Naive thymus-derived CD8-positive, alpha-beta T cell (primary cell): Measurements from ENCODE around the gene ABCD2. TPM values are rescaled to one million over a fixed set of nuclear protein-coding genes. Genes with fewer than 3 reads are reported as not detected.
"Not testable (repeated sequence)": the region's sequence is repeated elsewhere in the genome, so short reads cannot be mapped to it uniquely, and the experiment has no call there.

Source experiments
- ATAC-seq, 2 donors: fragments of 150-1000 bp; cut with Tn5 transposase in 1 of 2; sonication (Bioruptor Pico), chemical (Tn5 transposase) in 1 of 2; 1 replicate in 1 of 2; 2 replicates in 1 of 2; pipeline ENCODE4 v1.10.0; 2021; ENCODE audit warnings: mild to moderate bottlenecking in 2 of 2, moderate library complexity in 2 of 2
- POLR2A ChIA-PET: fragments of 350-600 bp; sonication (Branson Sonifier 250); formaldehyde crosslinking; loops from one replicate; lab custom pipeline; 2021; ENCODE audit warnings: antibody characterized with exemption; lab: Charles Lee
- DNase-seq, 10 donors: peaks; one replicate each; pipeline versions ENCODE4 v3.0.0 to v3.0.0-alpha.2; 2020 to 2022
- H3K27ac Mint-ChIP-seq, 10 donors: one replicate each; pipeline ENCODE4 v1.8.0; 2020 to 2022; ENCODE audit warnings: mild to moderate bottlenecking in 10 of 10, mixed read lengths in 10 of 10, moderate library complexity in 4 of 10, inconsistent platforms in 1 of 10
- H3K27me3 Mint-ChIP-seq, 5 donors: one replicate each; pipeline ENCODE4 v1.8.0; 2021 to 2022; ENCODE audit warnings: mixed read lengths in 5 of 5
- H3K36me3 Mint-ChIP-seq, 3 donors: one replicate each; pipeline ENCODE4 v1.8.0; 2020 to 2022; ENCODE audit warnings: mixed read lengths in 3 of 3, mild to moderate bottlenecking in 2 of 3, inconsistent platforms in 1 of 3
- H3K4me1 Mint-ChIP-seq, 4 donors: one replicate each; pipeline ENCODE4 v1.8.0; 2021 to 2022; ENCODE audit warnings: mixed read lengths in 4 of 4
- H3K4me3 Mint-ChIP-seq, 10 donors: one replicate each; pipeline ENCODE4 v1.8.0; 2020 to 2022; ENCODE audit warnings: mild to moderate bottlenecking in 10 of 10, mixed read lengths in 10 of 10, moderate library complexity in 6 of 10, inconsistent platforms in 1 of 10
- H3K9me3 Mint-ChIP-seq, 9 donors: one replicate each; pipeline ENCODE4 v1.8.0; 2020 to 2022; ENCODE audit warnings: mixed read lengths in 9 of 9, mild to moderate bottlenecking in 3 of 9, inconsistent platforms in 1 of 9, moderate library complexity in 1 of 9
- polyA plus RNA-seq, 3 donors: library from polyadenylated mRNA; unstranded; fragments of 300-500 nt; fragmentation: Illumina TruSeq; gene quantifications; one replicate each; pipeline ENCODE4 v1.2.3, GENCODE V29; 2021
- total RNA-seq, 8 experiments: library from RNA in 2 of 8; stranded (reverse) in 2 of 8; gene quantifications; one replicate each; pipeline ENCODE4 v1.2.3 and lab custom pipeline; 2021 to 2026

ABCD2 gene
- total and polyA plus RNA-seq, 5 experiments from 2014 or later = 12.1 to 23.3 (median 14.0) TPM

- DNase-seq = no peak
- POLR2A ChIA-PET = interaction anchor here (0.9 to 1.1 kb wide), 2 partner anchors 16 to 73 kb away, joined by 3 read pairs; no protein-coding TSS in a partner anchor
- H3K4me1 Mint-ChIP-seq = peaks cover 23 to 70% (median 55%) of the 10 kb centered on the region in 4 donors
- peaks cover 10 to 59% (median 40%) of the 10 kb centered on the region in 3 donors for H3K36me3 Mint-ChIP-seq
- H3K4me3 Mint-ChIP-seq = peak overlapping the region in 6 of 10 donors; percentile 3 to 34 (median 10)
- H3K27ac Mint-ChIP-seq = peak overlapping the region in 8 of 10 donors; percentile 5 to 82 (median 58)
- no peak for ATAC-seq
- no peaks in the 10 kb centered on the region for H3K27me3 Mint-ChIP-seq
- no peaks in the 10 kb centered on the region for H3K9me3 Mint-ChIP-seq
Observed at GRCh38 chr12:39611818-39612217, 7.8 kb downstream of the ABCD2 start.

DNA sequence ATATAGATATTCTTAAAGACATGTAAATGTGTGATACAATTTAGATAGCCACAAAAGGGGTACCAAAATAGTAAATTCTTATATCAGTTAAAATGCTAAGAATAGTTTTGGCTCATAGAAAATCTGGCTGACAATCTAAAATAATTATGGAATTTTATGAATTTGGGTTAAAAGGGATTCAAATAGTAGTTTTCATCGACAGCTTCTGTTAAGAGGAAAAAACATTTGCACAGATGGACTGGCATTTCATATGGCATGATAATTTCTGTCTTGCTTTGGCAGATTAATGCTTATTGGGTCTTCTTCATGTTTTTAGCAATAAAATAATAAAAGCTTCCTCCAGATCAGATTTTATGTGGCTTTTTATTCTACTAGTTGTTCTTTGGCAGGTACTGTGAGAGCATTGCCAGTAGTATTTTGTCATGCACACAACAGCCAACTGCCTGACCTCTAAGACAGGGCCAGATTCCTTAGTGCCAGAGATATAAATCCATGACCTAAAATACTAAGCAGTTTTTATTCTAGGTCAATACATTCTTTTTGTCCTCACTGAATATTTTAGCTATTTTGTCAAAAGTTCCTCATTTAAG lies 9.1 kb downstream of the ABCD2 start:
- Mint-ChIP-seq H3K27me3 (no peaks in the 10 kb centered on the region), H3K9me3 (no peaks in the 10 kb centered on the region), H3K4me3 (peak overlapping the region in 2 of 10 donors; percentile 23 to 50), H3K27ac (peak overlapping the region in 7 of 10 donors; percentile 34 to 82 (median 61)), H3K36me3 (peaks cover 18 to 71% (median 50%) of the 10 kb centered on the region in 3 donors), H3K4me1 (peaks cover 27 to 76% (median 62%) of the 10 kb centered on the region in 4 donors)
- DNase-seq (no peak), ATAC-seq (no peak)
- POLR2A ChIA-PET = interaction anchor here (1.1 kb wide), 1 partner anchor 9 kb away, joined by 4 read pairs; the partner anchor contains the start of gene ABCD2

DNA sequence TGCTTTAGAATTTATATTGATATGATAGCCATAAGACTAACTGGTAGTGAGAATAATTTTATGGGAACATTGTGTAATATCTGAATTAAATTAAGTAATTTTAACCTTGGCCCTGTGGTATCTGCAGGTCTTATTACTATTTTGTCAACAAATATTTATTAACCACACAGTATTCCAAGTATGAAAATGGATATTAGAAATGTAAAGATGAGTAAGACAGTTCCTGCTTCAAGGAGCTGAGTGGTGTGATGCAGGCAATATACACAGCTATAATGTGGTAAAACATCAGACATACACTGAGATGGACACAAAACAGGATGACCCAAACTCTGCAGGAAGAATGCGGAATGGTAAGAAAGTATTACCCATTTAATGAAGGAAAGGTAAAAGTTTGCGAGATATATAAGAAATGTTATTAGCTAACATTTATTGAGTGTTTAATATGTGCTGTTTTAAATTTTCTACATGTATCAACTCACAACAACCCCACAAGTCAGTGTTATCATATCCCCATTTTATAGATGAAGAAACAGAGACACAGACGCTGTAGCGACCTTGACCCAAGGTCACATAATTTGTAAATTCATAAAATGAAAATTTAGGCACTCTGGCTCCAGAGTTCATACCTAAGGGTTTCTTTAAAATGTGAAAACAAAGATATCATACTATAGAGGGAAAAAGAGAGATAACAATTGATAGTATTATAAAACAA lies 12.7 kb downstream of the ABCD2 start:
- H3K4me1 Mint-ChIP-seq = peaks cover 20 to 57% (median 45%) of the 10 kb centered on the region in 4 donors
- H3K4me3 Mint-ChIP-seq = peak overlapping the region in 1 of 10 donors; percentile 41
- POLR2A ChIA-PET = no interaction called here
- DNase-seq = no peak
- peak overlapping the region in 3 of 10 donors; percentile 20 to 74 (median 50) for H3K27ac Mint-ChIP-seq
- no peak for ATAC-seq
- H3K36me3 Mint-ChIP-seq = peaks cover 11 to 72% (median 45%) of the 10 kb centered on the region in 3 donors
- H3K27me3 Mint-ChIP-seq = no peaks in the 10 kb centered on the region
- no peaks in the 10 kb centered on the region for H3K9me3 Mint-ChIP-seq

- Mint-ChIP-seq H3K4me1 (peaks cover 17 to 48% (median 39%) of the 10 kb centered on the region in 4 donors), H3K27ac (peak overlapping the region in 8 of 10 donors; percentile 4 to 81 (median 62)), H3K27me3 (no peaks in the 10 kb centered on the region), H3K36me3 (peaks cover 11 to 73% (median 43%) of the 10 kb centered on the region in 3 donors), H3K4me3 (peak overlapping the region in 5 of 10 donors; percentile 1 to 43 (median 5)), H3K9me3 (no peaks in the 10 kb centered on the region)
- ATAC-seq (no peak), DNase-seq (no peak)
- POLR2A ChIA-PET = interaction anchor here (1.3 to 2.0 kb wide), 2 partner anchors 14 to 79 kb away, joined by 3 to 14 read pairs; partner anchors contain the start of gene ABCD2
Observed at GRCh38 chr12:39605996-39606395, 13.6 kb downstream of the ABCD2 start.

DNA sequence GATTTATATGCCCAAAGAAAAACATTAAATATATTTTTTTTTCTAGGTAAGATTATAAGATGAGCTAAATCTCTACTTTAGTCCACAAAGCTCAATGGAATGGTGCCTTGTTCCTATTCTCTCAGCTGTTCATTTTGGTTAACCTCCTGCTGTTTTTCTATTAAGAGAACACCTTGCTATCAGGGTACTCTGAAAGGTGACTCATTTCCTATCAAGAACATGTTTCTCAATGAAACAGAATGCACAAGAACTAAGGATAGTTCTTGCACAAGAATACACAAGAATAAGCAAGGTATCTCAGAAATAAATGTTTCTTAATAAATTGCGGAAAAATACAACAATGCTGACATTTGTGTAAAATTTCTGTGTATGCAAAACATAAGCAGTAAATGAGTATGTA lies 14.1 kb downstream of the ABCD2 start:
- H3K9me3 Mint-ChIP-seq = no peaks in the 10 kb centered on the region
- peak in 1 of 2 donors; percentile 28 for ATAC-seq
- peaks cover 13 to 43% (median 35%) of the 10 kb centered on the region in 4 donors for H3K4me1 Mint-ChIP-seq
- H3K36me3 Mint-ChIP-seq = peaks cover 11 to 72% (median 42%) of the 10 kb centered on the region in 3 donors
- H3K4me3 Mint-ChIP-seq = peak overlapping the region in 2 of 10 donors; percentile 3 to 13
- no peaks in the 10 kb centered on the region for H3K27me3 Mint-ChIP-seq
- H3K27ac Mint-ChIP-seq = peak overlapping the region in 5 of 10 donors; percentile 11 to 81 (median 66)
- no peak for DNase-seq
- POLR2A ChIA-PET = interaction anchor here (1.3 to 2.0 kb wide), 2 partner anchors 14 to 80 kb away, joined by 3 to 14 read pairs; partner anchors contain the start of gene ABCD2

GRCh38 chr12:39603065-39603464 lies 16.5 kb downstream of the ABCD2 start:
- Mint-ChIP-seq H3K36me3 (peaks cover 11 to 72% (median 36%) of the 10 kb centered on the region in 3 donors), H3K27ac (no peak overlapping the region), H3K4me1 (peaks cover 11 to 28% (median 22%) of the 10 kb centered on the region in 4 donors), H3K4me3 (no peak overlapping the region), H3K9me3 (no peaks in the 10 kb centered on the region), H3K27me3 (no peaks in the 10 kb centered on the region)
- ATAC-seq (no peak), DNase-seq (no peak)
- POLR2A ChIA-PET = no interaction called here

DNA sequence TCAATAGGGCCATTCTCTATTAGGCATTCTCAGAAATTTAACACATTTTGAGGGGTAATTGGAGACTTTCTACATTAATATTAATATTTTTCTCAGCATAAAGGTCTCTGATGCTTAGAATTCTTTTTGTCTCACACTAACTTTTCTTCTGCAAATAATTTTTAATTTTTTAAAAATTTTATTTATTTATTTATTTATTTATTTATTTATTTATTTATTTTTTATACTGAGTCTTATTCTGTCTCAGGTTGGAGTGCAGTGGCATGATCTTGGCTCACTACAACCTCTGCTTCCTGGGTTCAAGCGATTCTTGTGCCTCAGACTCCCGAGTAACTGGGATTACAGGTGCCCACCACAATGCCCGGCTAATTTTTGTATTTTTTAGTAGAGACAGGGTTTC lies 17.7 kb downstream of the ABCD2 start:
- DNase-seq, H3K27me3 Mint-ChIP-seq, POLR2A ChIA-PET, ATAC-seq, H3K9me3 Mint-ChIP-seq, H3K4me3 Mint-ChIP-seq: not testable (repeated sequence)
- peaks cover 11 to 26% (median 21%) of the 10 kb centered on the region in 4 donors for H3K4me1 Mint-ChIP-seq
- H3K36me3 Mint-ChIP-seq = peaks cover 12 to 76% (median 37%) of the 10 kb centered on the region in 3 donors
- H3K27ac Mint-ChIP-seq = peak overlapping the region in 3 of 10 donors; percentile 15 to 71 (median 55)

DNA sequence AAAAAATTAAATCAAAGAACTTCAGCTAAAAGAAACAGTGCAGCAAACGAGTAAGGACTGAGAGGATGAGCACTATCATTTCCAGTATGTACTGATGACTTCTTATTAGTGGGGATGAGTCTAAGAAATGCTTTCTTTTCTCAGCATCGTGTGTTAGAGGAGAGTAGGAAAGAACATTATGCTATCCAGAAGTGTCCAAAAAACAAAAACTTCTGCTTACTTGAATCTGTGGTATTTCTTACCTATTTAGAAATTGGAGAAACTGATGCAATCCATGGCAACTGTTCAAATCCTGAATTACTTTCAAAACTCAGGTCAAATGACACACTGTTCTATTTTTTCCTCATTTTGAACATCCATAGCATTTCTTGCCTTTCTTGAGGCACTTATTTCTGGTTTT lies 23.7 kb downstream of the ABCD2 start:
- Mint-ChIP-seq H3K36me3 (peaks cover 3 to 61% (median 27%) of the 10 kb centered on the region in 3 donors), H3K27ac (peak overlapping the region in 6 of 10 donors; percentile 13 to 52 (median 47)), H3K4me3 (no peak overlapping the region), H3K4me1 (peaks cover 4 to 23% (median 17%) of the 10 kb centered on the region in 4 donors), H3K9me3 (no peaks in the 10 kb centered on the region), H3K27me3 (no peaks in the 10 kb centered on the region)
- DNase-seq (no peak), ATAC-seq (no peak)
- POLR2A ChIA-PET = no interaction called here

DNA sequence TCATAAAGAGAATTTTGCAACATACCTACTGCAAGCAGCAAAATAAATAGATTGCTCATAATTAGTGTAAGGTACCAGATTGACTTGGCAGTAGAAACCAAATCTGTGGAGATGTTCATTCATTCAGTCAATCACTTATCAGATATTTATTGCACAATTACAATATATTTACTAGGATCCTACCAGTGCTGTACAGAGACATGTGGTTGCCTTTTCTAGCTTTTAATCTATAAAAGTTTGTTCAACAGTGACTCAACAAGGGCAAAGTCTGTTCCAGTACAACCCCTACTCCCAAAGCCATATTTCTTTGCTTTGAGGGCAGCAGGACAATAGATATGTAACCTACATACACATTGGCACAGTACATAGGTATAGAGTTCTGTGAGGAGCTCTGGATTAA lies 27.3 kb downstream of the ABCD2 start:
- Mint-ChIP-seq H3K4me3 (no peak overlapping the region), H3K9me3 (no peaks in the 10 kb centered on the region), H3K27me3 (no peaks in the 10 kb centered on the region), H3K4me1 (peaks cover 5 to 25% (median 17%) of the 10 kb centered on the region in 4 donors), H3K36me3 (peaks cover 8 to 45% (median 24%) of the 10 kb centered on the region in 3 donors), H3K27ac (peak overlapping the region in 7 of 10 donors; percentile 17 to 83 (median 55))
- DNase-seq (no peak), ATAC-seq (no peak)
- POLR2A ChIA-PET = interaction anchor here (1.1 to 1.7 kb wide), 2 partner anchors 27 to 49 kb away, joined by 3 to 5 read pairs; partner anchors contain the start of gene ABCD2

DNA sequence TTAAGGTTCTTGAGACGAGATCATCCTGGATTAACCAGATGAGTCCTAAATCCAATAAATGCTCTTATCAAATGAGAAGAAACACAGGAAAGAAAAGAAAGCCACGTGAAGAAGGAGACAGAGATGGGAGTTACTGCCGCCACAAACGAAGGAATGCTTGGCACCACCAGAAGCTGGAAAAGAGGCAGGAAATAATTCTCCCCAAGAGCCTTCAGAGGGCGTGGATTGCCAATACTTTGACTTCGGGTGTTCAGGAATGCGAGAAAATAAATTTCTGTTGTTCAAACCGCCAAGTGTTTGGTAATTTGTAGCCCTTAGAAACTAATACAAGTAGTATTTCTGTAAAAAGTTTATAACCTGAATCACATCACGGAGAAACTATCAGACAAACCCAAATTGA lies 31.3 kb downstream of the ABCD2 start:
- Mint-ChIP-seq H3K4me1 (peaks cover 2 to 35% (median 15%) of the 10 kb centered on the region in 4 donors), H3K36me3 (peaks cover 10 to 56% (median 37%) of the 10 kb centered on the region in 3 donors), H3K4me3 (no peak overlapping the region), H3K9me3 (no peaks in the 10 kb centered on the region), H3K27ac (peak overlapping the region in 2 of 10 donors; percentile 16 to 64), H3K27me3 (no peaks in the 10 kb centered on the region)
- POLR2A ChIA-PET = no interaction called here
- no peak for DNase-seq
- ATAC-seq = no peak

DNA sequence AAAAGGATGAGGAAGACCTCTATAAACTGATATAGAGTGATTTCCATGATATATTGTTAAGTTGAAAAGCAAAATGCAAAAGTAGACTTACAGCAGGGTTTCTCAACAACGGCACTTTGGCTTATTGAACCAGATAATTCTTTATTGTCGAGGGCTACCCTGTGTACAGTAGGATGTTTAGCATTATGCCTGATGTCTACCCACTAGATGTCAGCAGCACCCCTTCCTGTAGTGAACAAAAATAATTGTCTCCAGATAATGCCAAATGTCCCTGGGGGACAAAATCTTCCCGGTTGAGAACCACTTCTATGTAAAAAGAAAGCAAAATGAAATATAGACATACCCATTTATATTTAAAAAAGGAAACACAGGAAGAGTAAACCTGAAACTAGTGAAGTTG lies 32.4 kb downstream of the ABCD2 start:
- H3K27me3 Mint-ChIP-seq = no peaks in the 10 kb centered on the region
- H3K9me3 Mint-ChIP-seq = no peaks in the 10 kb centered on the region
- POLR2A ChIA-PET = interaction anchor here (1.0 kb wide), 1 partner anchor 33 kb away, joined by 3 read pairs; the partner anchor contains the start of gene ABCD2
- H3K27ac Mint-ChIP-seq = peak overlapping the region in 4 of 10 donors; percentile 8 to 80 (median 24)
- H3K36me3 Mint-ChIP-seq = peaks cover 10 to 62% (median 37%) of the 10 kb centered on the region in 3 donors
- H3K4me1 Mint-ChIP-seq = peaks cover 2 to 27% (median 12%) of the 10 kb centered on the region in 4 donors
- ATAC-seq (peak; percentile 61 to 81), DNase-seq (peak in 6 of 10 donors; percentile 6 to 37 (median 24))
- H3K4me3 Mint-ChIP-seq = no peak overlapping the region

- POLR2A ChIA-PET = interaction anchor here (1.0 kb wide), 1 partner anchor 33 kb away, joined by 3 read pairs; the partner anchor contains the start of gene ABCD2
- ATAC-seq (no peak), DNase-seq (no peak)
- H3K27me3 Mint-ChIP-seq = no peaks in the 10 kb centered on the region
- H3K4me1 Mint-ChIP-seq = peaks cover 2 to 27% (median 11%) of the 10 kb centered on the region in 4 donors
- H3K4me3 Mint-ChIP-seq = no peak overlapping the region
- peaks cover 10 to 63% (median 37%) of the 10 kb centered on the region in 3 donors for H3K36me3 Mint-ChIP-seq
- peak overlapping the region in 1 of 10 donors; percentile 9 for H3K27ac Mint-ChIP-seq
- H3K9me3 Mint-ChIP-seq = no peaks in the 10 kb centered on the region
Observed at GRCh38 chr12:39586816-39587215, 32.8 kb downstream of the ABCD2 start.
